HG03135 (cell line): ENCODE measurements around the gene ENO2.

Experiments
- ATAC-seq: cut with Tn5 transposase; IDR thresholded peaks from one replicate; pipeline ENCODE4 v1.9.1; 2021; ENCODE audit warnings: mild to moderate bottlenecking, moderate library complexity; ENCODE audit not compliant: unreplicated experiment

Gene ENO2

DNA sequence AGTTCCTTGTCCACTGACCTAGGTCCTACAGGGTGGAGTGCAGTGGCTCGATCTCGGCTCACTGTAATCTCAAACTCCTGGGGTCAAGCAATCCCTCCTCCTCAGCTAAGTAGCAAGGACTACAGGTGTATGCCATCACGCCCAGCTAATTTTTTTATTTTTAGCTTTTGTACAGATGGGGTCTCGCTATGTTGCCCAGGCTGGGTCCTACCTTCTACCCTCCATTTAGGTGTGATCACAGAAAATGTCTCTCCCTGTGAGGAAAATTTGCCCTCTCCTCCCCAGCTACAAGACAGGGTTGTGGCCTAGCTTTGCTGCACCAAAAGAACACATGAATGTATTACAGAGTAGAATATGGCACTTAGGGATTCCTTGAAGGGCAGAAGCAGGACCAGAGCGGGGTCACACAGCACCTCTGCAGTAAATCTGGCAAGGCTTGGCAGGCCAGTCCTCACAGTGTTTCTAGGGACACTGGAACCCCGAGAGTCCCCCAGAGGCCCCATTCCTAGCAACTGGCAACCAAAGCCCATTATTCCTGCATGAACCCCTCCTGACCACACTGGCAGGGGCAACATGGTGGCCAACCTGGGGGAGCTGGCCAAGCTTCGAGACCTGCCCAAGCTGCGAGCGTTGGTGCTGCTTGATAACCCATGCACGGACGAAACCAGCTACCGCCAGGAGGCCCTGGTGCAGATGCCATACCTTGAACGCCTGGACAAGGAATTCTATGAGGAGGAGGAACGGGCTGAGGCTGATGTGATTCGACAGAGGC lies 2.0 kb upstream of the ENO2 start:
- ATAC-seq: no peak

DNA sequence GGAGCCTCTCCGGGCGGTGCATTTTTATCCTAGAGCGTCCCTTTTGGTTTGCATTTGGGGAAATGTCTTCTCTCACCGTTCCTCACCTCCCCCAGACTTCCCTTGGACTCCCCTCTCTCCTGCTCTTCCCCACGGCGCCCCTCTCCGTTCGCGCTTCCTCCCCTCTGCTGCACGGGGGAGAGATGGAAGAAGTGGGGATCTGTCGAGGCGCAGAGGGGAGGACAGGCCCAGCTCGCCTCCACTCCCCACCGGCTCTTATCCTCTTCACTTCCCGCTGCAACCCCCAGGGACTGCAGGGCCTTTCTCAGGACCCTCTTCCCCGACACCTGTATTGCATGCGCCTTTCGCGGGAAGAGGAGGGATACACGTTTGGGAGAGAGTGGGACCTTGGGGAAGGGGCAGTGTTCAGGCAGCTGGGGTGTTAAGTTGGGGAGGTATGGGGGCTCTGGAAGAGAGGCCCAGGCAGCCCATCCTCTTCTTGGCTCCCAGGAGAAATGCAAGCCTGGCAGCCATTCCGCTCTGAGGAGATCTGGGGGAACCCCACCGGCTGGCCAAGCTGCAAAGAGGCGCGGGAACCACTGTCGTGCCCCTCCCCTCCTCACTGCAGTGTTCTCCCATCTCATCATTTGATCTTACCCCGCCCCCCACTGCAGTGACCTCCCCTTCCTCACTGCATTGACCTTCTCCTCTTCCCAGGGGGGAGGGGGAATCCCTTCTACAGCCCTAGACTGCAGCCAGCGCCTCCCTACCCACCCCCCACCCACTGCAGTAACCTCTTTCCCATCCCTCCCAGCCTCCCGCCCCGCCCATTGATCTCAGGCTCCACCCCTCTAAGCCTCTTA lies 788 bp downstream of the ENO2 start:
- ATAC-seq: no peak

DNA sequence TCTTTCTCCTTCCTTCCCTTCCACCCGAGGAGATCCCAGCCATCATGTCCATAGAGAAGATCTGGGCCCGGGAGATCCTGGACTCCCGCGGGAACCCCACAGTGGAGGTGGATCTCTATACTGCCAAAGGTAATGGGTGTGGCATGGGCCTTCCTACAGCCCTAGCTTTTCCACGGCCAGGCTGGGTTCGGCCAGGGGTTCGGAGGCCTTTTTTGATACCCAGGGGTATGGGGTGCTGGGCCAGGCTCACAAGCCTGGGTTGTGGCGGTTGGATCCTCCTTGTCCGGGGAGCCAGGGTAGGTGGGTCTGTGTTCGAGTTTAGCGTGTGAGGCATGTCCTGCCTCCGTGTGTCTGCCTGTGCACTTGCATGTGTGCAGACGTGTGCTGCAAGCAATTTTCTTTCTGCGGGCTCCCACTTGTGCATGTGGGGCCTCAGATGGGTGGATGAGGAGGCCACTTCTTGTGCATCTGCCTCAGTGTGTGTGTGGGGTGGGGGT lies 1.5 kb downstream of the ENO2 start:
- no peak for ATAC-seq

DNA sequence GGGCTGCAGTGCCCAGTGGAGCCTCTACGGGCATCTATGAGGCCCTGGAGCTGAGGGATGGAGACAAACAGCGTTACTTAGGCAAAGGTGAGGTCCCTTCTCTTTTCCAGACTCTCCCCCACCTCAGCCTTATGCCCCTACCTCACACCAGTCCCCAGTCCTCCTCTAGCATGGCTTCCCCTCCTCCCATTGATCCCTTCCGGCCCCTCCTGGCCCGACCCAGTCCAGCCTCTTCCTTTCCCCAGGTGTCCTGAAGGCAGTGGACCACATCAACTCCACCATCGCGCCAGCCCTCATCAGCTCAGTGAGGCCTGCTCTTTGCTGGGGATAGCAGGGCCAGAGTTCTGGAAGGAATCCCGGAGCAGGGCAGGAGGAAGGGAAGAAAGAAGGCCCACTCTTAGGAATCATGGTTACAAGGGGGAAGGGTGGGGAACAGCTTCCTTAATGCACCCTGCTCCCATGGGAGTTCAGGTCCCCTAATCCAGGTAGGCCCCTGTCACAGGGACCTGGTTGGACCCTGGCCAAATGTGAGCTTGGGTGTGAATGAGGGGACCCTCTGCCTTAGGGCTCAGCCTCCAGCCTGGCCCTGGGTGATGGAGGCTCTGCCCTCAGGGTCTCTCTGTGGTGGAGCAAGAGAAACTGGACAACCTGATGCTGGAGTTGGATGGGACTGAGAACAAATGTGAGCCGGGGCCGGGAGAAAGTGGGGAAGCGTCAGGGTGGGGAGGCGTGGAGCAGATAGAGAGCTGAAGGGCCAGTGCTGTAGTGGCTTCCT lies 2.2 kb downstream of the ENO2 start:
- no peak for ATAC-seq

DNA sequence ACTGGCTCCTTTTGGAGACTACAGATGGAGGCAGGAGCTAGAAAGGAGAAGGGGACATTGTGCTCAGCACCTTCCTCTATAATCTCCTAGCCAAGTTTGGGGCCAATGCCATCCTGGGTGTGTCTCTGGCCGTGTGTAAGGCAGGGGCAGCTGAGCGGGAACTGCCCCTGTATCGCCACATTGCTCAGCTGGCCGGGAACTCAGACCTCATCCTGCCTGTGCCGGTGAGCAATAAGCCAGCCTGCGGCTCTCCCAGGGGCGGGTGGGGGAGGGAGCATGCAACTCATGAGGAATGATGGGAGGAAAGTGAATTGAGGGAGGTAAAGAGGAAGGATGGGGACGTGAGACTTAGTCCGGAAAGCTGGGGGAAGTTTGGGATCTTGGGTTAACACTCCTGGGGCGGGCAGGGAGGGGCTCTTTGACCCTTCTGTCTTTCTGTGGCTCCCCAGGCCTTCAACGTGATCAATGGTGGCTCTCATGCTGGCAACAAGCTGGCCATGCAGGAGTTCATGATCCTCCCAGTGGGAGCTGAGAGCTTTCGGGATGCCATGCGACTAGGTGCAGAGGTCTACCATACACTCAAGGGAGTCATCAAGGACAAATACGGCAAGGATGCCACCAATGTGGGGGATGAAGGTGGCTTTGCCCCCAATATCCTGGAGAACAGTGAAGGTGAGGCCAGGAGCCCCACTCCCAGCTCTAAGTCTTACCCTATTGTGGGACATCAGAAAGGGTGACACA lies 3.3 kb downstream of the ENO2 start:
- ATAC-seq: no peak

DNA sequence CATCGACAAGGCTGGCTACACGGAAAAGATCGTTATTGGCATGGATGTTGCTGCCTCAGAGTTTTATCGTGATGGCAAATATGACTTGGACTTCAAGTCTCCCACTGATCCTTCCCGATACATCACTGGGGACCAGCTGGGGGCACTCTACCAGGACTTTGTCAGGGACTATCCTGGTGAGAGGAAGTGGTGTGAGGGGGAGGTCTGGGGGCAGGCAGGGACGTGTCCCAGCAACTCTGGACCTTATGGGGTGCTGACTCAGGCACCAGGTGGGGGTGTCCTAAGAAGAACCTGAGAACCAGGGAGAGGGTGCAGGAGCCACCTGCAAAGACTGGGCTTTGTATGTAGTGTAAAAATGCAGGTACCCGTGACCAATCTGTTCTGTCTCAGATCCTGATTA lies 5.2 kb downstream of the ENO2 start:
- ATAC-seq: no peak

DNA sequence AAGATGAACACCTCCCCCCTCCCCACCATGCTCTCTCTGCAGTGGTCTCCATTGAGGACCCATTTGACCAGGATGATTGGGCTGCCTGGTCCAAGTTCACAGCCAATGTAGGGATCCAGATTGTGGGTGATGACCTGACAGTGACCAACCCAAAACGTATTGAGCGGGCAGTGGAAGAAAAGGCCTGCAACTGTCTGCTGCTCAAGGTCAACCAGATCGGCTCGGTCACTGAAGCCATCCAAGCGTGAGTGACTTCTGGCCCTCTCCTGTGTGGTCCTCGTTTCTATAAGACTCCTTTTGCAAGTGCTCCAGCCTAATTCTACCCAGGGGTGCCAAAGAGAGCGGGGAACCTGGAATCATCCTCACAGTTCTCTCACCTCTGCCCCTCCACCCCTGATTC lies 7.2 kb downstream of the ENO2 start:
- ATAC-seq: no peak

DNA sequence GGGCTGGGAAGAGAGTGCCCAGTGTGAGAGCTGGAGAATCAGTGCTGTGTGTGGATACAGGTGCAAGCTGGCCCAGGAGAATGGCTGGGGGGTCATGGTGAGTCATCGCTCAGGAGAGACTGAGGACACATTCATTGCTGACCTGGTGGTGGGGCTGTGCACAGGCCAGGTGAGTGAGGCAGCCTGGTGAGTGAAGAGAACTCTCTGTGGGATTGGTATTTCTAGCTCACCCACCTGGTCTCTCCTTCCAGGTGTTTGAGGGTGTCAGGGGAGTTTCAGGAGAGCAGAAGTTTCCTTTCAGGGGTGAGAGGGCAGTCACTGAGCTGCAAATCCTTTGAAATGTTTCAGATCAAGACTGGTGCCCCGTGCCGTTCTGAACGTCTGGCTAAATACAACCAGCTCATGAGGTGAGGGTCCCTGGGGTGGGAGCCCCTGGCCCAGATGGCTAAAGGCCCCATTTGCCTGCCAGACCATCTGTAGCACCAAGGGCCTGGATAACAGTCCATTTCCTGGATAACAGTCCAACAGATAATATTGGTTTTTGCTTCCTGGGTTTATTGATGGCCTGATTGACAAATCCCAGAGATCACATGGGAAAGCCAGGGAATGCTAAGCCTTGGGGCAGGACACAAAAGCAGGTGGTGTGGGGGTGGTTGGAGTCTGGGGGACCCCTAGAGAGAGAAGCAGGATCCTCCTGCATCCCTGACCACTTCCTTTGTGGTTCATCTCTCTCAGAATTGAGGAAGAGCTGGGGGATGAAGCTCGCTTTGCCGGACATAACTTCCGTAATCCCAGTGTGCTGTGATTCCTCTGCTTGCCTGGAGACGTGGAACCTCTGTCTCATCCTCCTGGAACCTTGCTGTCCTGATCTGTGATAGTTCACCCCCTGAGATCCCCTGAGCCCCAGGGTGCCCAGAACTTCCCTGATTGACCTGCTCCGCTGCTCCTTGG lies 7.9 kb downstream of the ENO2 start:
- ATAC-seq: no peak

DNA sequence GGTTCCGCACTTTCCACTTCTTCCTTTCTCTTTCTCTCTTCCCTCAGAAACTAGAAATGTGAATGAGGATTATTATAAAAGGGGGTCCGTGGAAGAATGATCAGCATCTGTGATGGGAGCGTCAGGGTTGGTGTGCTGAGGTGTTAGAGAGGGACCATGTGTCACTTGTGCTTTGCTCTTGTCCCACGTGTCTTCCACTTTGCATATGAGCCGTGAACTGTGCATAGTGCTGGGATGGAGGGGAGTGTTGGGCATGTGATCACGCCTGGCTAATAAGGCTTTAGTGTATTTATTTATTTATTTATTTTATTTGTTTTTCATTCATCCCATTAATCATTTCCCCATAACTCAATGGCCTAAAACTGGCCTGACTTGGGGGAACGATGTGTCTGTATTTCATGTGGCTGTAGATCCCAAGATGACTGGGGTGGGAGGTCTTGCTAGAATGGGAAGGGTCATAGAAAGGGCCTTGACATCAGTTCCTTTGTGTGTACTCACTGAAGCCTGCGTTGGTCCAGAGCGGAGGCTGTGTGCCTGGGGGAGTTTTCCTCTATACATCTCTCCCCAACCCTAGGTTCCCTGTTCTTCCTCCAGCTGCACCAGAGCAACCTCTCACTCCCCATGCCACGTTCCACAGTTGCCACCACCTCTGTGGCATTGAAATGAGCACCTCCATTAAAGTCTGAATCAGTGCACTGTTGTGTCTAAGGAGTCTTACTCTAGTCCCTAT lies 8.8 kb downstream of the ENO2 start:
- ATAC-seq: no peak

DNA sequence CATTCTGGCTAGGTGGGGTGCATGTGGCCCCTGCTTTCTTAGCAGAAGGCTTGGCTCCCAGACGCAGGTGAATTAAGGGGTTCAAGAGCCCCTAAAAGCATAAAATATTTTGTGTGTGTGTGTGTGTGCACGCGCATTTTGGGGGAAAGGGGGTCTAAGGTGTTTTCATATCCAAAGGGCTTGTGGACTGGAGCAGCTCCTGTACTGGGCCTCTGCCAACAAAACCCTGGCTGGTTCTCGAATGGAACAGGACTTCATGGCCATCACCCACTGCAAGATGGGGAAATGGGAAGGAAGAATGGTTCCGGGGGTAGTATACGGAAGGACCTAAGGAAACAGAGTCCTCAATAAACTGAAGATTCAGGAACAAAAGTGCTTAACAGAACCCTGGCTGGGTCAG lies 9.5 kb downstream of the ENO2 start:
- no peak for ATAC-seq

DNA sequence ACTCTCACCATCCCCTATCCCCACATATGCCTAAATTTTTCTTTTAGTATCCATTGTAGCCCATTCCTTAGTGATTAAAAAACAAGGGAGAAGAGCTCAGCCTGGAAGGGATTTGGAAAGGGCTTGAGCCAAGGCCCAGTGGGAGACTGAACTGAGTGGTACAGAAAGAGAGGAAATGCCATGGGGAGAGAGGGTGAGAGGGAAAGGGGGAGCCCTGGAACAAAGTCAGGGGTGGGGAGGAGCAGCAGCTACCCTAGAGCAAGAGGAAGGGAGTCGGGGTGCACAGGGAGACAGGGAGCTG lies 10.8 kb downstream of the ENO2 start:
- ATAC-seq: no peak

DNA sequence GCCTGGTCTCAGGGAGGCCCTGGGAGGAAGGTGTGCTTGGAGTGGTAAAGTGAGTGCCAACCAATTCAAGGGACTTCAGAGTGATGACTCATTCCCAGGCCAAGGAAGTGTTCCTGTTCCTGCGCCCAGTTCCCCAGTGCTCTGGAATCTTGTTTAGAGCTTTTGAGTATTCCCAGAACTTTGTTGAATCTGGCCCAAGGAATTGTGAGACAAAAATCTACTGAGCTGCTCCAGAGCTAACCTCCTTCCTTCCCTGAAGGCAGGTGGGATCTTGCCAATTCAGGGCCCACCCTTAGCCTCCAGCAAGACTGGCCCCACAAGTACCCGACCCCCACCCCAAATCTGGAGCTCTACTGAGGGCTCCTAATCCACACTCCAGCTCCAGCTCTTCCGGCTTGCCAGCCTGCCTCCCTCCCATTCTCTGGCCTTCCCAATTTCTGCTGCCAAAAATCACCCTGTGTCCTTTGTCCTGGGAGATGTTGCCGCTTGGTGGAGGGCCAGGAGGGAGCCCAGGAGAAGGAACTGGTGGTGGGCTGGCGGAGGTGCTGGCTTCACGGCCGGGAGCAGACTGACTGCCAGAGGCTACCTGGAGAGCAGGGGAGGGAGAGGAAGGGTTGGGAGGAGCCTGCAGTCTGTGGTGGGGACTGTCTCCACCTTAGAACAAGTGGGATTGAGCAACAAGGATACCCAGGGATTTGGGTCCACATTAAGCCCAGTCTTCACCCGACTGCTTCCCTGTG lies 11.3 kb downstream of the ENO2 start:
- no peak for ATAC-seq

DNA sequence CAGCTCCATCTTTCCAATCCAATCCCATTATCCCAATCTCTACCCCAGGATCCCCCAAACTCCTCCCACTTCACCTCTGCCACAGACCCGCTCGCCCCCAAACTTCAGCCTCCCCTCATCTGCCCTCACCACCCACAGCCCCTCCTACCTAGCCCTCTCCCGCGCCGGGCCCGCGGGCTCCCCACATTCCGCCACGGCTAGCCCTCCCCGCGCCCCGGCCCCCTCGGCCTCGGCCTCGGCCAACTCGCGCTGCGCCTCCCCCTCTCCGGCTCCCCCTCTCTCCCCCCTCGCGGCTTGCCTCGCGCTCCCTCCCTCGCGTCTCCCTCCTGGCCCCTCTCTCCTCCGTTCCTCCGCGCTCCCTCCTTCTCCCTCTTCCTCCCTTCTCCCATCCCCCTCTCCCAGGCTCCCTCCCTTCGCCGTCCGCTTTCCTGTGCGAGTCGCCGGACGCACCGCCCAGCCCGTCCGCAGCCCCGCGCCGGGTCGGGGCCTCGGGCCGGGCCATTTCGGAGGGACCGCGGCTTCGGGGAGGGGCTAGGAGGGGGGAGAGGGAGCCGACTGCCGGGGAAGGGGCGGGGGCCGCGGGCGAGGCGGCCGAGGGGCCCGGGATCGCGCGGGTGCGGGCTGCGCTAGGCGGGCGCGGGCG lies 13.1 kb downstream of the ENO2 start, which contains the start of gene ATN1:
TSS of gene ATN1 (plus strand) at position 581 of the 643 bp plus-strand sequence. CDS start 6,043 bp downstream, outside the sequence.
- ATAC-seq: no peak

DNA sequence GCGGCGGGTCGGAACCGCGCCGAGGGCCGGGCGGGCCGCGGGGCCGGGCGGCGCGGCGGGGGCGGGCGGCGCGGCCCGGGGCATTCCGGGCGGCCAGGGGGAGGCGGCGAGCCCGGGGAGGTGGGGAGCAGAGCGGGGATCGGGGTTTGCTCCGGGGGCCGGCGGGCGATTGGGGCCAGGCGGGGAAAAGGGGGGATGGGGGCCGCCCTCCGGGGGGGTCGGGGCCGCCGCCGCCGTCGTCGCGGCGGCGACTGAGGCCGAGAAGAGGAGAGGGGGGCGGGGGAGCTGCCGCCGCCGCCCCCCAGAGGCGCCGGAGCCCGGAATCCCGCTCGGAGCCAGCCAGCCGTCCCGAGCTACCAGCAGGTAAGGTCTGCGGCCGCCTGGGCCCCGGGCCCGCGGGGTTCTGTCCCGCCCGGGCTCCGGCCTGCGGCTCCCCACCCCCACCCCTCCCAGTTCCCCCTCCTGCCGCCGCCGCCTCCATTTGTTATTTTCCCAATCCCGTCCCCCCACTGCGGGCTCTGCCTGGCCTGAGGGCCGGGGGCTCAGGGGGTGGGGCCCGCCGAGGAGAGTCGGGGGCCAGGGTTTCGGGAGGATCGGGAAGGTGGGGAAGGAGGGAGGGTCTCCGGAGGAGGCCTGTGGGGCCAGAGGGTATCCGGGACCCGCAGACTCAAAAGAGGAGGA lies 13.8 kb downstream of the ENO2 start:
- no peak for ATAC-seq

DNA sequence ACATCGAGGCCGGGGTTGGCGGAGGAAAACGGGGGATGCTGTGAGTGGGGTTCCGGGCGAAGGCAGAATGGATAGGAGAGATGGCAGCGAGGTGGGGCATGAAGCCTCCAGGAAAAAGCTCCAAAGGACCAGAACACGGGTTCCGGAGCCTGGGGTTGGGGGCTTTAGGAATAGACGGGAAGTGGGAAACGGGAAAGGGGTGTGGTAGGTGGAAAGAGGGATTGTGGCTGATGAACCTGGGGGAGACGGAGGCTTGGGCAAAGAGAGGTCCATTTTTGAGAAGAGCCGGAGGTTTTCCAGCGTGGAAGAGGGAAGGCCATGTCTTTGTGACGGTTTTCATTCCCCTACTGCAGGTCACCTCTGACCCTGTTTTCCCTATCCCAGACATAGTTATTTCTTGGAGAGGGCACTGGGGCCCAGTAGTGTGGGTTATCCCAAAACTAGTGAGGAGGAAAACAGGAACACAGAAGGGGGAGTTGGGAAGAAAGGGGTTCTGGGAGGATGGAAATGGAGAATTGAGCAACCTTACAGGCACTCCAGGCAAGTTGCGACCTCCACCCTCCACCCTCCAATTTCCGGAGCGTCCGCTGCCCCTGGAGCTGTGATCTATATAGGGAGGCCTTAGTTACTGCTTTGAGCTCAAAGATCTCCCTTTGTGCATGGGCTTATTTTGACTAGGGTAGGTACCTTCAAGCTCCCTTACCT lies 14.5 kb downstream of the ENO2 start:
- no peak for ATAC-seq
